HepG2 (cell line): ENCODE results near the gene PTPRH. TPM values are rescaled to one million over a fixed set of nuclear protein-coding genes. Genes with fewer than 3 reads are reported as not detected.

Experiments used
- ATAC-seq: fragments of 200-7000 bp; cut with Tn5 transposase; 3 replicates; pipeline ENCODE4 v1.9.1; 2020; ENCODE audit warnings: mild to moderate bottlenecking, moderate library complexity
- BruUV-seq: library from RNA; stranded (reverse); fragments of 400-500 nt; replicated peaks from 2 replicates; lab custom pipeline; 2021; lab: Mats Ljungman, UMichigan
- CTCF ChIA-PET: fragments of 300-600 bp; formaldehyde crosslinking; extraction: SDS; loops from one replicate; lab custom pipeline; 2021; ENCODE audit warnings: low total read pairs, inconsistent platforms, low intra/inter-chr PET ratio; lab: Yijun Ruan, JAX
- POLR2A ChIA-PET: fragments of 350-600 bp; sonication (Branson Sonifier 250); formaldehyde crosslinking; loops from one replicate; lab custom pipeline; 2020; ENCODE audit warnings: antibody characterized with exemption, inconsistent platforms; lab: Yijun Ruan, JAX
- DNase-seq: peaks from one replicate; pipeline ENCODE4 v3.0.0-alpha.2; 2015; ENCODE audit warnings: low spot score
- FAIRE-seq: peaks from 3 replicates; lab custom pipeline; 2011; peaks lifted over from hg19 to GRCh38; lab: Jason Lieb, UNC
- H2AFZ ChIP-seq: one replicate; pipeline ENCODE4 v1.6.1; 2011; ENCODE audit warnings: low read length, inconsistent platforms
- H3K27ac ChIP-seq: fragments of 300-600 bp; 3 replicates; pipeline ENCODE4 v1.8.0; 2011; ENCODE audit warnings: mixed run types, mild to moderate bottlenecking, mixed read lengths, low read length, inconsistent platforms; ENCODE audit not compliant: insufficient read depth; ENCODE audit errors: extremely low read length
- H3K27me3 ChIP-seq, 2 experiments: fragments of 200-600 bp in 1 of 2; 2 replicates in 1 of 2; 3 replicates in 1 of 2; pipeline versions ENCODE4 v1.6.0 to v1.8.0; 2011; ENCODE audit warnings: low read length in 2 of 2, mild to moderate bottlenecking in 2 of 2, moderate library complexity in 2 of 2, inconsistent platforms in 1 of 2; ENCODE audit not compliant: insufficient read depth in 2 of 2, control insufficient read depth in 1 of 2
- H3K36me3 ChIP-seq, 2 experiments: fragments of 200-600 bp in 1 of 2; replicated peaks in 1 of 2; 2 replicates in 1 of 2; 3 replicates in 1 of 2; pipeline versions ENCODE4 v1.5.1 to v1.8.0; 2011; ENCODE audit warnings: low read length in 2 of 2, inconsistent platforms in 1 of 2; ENCODE audit not compliant: insufficient read depth in 2 of 2, control insufficient read depth in 1 of 2
- H3K4me1 ChIP-seq: 2 replicates; pipeline ENCODE4 v1.5.1; 2012; ENCODE audit warnings: low read length, inconsistent platforms; ENCODE audit not compliant: insufficient read depth
- H3K4me2 ChIP-seq: 2 replicates; pipeline ENCODE4 v1.6.0; 2011; ENCODE audit warnings: low read depth, low read length, inconsistent platforms
- H3K4me3 ChIP-seq, 3 experiments: fragments of 200-600 bp in 1 of 3; sonication (generic), shearing (Covaris generic) in 1 of 3; replicated peaks in 1 of 3; 2 replicates each; pipeline ENCODE4 v1.5.1; 2011 to 2016; ENCODE audit warnings: low read length in 3 of 3, inconsistent platforms in 2 of 3, low read depth in 2 of 3, mild to moderate bottlenecking in 2 of 3, control low read depth in 1 of 3, mixed read lengths in 1 of 3; ENCODE audit not compliant: insufficient read depth in 1 of 3
- H3K79me2 ChIP-seq: one replicate; pipeline ENCODE4 v1.6.1; 2011; ENCODE audit warnings: low read length, inconsistent platforms; ENCODE audit not compliant: insufficient read depth
- H3K9ac ChIP-seq: 2 replicates; pipeline ENCODE4 v1.6.0; 2011; ENCODE audit warnings: mild to moderate bottlenecking, low read depth, low read length, inconsistent platforms; ENCODE audit not compliant: insufficient read depth
- H3K9me3 ChIP-seq: 2 replicates; pipeline ENCODE4 v1.5.1; 2012; ENCODE audit warnings: mild to moderate bottlenecking, low read length
- H4K20me1 ChIP-seq: 2 replicates; pipeline ENCODE4 v1.6.0; 2011; ENCODE audit warnings: inconsistent platforms, mild to moderate bottlenecking, low read length, moderate library complexity; ENCODE audit not compliant: insufficient read depth
- ELF4 ChIP-seq: sonication (generic); formaldehyde crosslinking; IDR thresholded peaks from 2 replicates; pipeline ENCODE4 v1.5.0; 2020; ENCODE audit warnings: missing genetic modification reagents, mild to moderate bottlenecking, moderate library complexity, borderline replicate concordance
- FOXP4 ChIP-seq: sonication (generic); formaldehyde crosslinking; IDR thresholded peaks from 2 replicates; pipeline ENCODE4 v1.4.0; 2020; ENCODE audit warnings: missing genetic modification reagents
- HES4 ChIP-seq: sonication (generic); formaldehyde crosslinking; IDR thresholded peaks from 2 replicates; pipeline ENCODE4 v1.9.0; 2021; ENCODE audit warnings: mild to moderate bottlenecking, missing genetic modification reagents, borderline replicate concordance
- KLF12 ChIP-seq: sonication (generic); formaldehyde crosslinking; IDR thresholded peaks from 2 replicates; pipeline ENCODE4 v1.4.0; 2020; ENCODE audit warnings: missing genetic modification reagents, borderline replicate concordance
- ZFP91 ChIP-seq: sonication (generic); formaldehyde crosslinking; IDR thresholded peaks from 2 replicates; pipeline ENCODE4 v1.9.0; 2022; ENCODE audit warnings: missing genetic modification reagents, mild to moderate bottlenecking, borderline replicate concordance
- ZNF10 ChIP-seq: sonication (generic); formaldehyde crosslinking; IDR thresholded peaks from 2 replicates; pipeline ENCODE4 v1.4.0; 2020; ENCODE audit warnings: mild to moderate bottlenecking, low read depth, missing genetic modification reagents, borderline replicate concordance
- ZNF138 ChIP-seq: sonication (generic); formaldehyde crosslinking; IDR thresholded peaks from 2 replicates; pipeline ENCODE4 v1.5.0; 2020; ENCODE audit warnings: mild to moderate bottlenecking, low read depth, missing genetic modification reagents
- WGBS: methylation state at CpG from one replicate; pipeline ENCODE4 v1.1.6; 2017; ENCODE audit warnings: low lambda C conversion rate; 5-methylcytosine and 5-hydroxymethylcytosine counted together
- in situ Hi-C: cut with HindIII; loops from 2 replicates; pipeline ENCODE4 v1.10.0; 2017; ENCODE audit warnings: low pct_unique_long_range_greater_than_20kb; ENCODE audit not compliant: extremely low pct_ligation_motif_present
- intact Hi-C: fragments of 100-400 bp; cut with micrococcal nuclease; formaldehyde crosslinking; loops from one replicate; pipeline ENCODE4 v1.10.0; 2022; ENCODE audit not compliant: unreplicated experiment
- polyA plus RNA-seq, 8 experiments: library from polyadenylated mRNA; depleted of rRNA in 3 of 8; stranded (reverse) in 7 of 8; unstranded in 1 of 8; fragments of >200 nt; fragmentation: Illumina TruSeq in 4 of 8; extraction: Trizol in 4 of 8; gene quantifications; 2 replicates each; pipeline versions ENCODE4 v1.2.1 to v1.2.3, GENCODE V29; 2011 to 2016; ENCODE audit warnings: low read depth in 4 of 8, missing spikeins in 1 of 8, mixed read lengths in 1 of 8; ENCODE audit not compliant: insufficient read depth in 1 of 8
- total RNA-seq, 5 experiments: library from RNA; depleted of rRNA; stranded (reverse); fragments of >200 nt; fragmentation: Illumina TruSeq; extraction: Trizol; gene quantifications; 2 replicates each; pipeline ENCODE4 v1.2.3, GENCODE V29; 2016; ENCODE audit warnings: low read depth in 1 of 5
- TF ChIP-seq, protein P1 (sequence below): sonication (generic); formaldehyde crosslinking; IDR thresholded peaks from 2 replicates; pipeline ENCODE4 v1.4.0; 2020; ENCODE audit warnings: missing genetic modification reagents, borderline replicate concordance
- TF ChIP-seq, protein P2 (sequence below): sonication (generic); formaldehyde crosslinking; IDR thresholded peaks from 2 replicates; pipeline ENCODE4 v1.4.0; 2020; ENCODE audit warnings: mild to moderate bottlenecking, low read depth, missing genetic modification reagents
- TF ChIP-seq, protein P3 (sequence below): sonication (generic); formaldehyde crosslinking; IDR thresholded peaks from 2 replicates; pipeline ENCODE4 v1.4.0; 2020; ENCODE audit warnings: missing genetic modification reagents, borderline replicate concordance

The PTPRH gene
- total and polyA plus RNA-seq, 2 of the 13 experiments (the other 11 are each of a cell fraction or from before 2014, with no cell fraction given) = 14.7 to 125 TPM

- TF ChIP-seq, protein P1, sequence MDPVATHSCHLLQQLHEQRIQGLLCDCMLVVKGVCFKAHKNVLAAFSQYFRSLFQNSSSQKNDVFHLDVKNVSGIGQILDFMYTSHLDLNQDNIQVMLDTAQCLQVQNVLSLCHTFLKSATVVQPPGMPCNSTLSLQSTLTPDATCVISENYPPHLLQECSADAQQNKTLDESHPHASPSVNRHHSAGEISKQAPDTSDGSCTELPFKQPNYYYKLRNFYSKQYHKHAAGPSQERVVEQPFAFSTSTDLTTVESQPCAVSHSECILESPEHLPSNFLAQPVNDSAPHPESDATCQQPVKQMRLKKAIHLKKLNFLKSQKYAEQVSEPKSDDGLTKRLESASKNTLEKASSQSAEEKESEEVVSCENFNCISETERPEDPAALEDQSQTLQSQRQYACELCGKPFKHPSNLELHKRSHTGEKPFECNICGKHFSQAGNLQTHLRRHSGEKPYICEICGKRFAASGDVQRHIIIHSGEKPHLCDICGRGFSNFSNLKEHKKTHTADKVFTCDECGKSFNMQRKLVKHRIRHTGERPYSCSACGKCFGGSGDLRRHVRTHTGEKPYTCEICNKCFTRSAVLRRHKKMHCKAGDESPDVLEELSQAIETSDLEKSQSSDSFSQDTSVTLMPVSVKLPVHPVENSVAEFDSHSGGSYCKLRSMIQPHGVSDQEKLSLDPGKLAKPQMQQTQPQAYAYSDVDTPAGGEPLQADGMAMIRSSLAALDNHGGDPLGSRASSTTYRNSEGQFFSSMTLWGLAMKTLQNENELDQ (CRISPR knock-in tag) = no peak
- TF ChIP-seq KLF12 (0 out of 2 replicates have a peak, but pooled peaks have one; percentile 36), ELF4 (CRISPR knock-in tag) (no peak)
- TF ChIP-seq, protein P2, sequence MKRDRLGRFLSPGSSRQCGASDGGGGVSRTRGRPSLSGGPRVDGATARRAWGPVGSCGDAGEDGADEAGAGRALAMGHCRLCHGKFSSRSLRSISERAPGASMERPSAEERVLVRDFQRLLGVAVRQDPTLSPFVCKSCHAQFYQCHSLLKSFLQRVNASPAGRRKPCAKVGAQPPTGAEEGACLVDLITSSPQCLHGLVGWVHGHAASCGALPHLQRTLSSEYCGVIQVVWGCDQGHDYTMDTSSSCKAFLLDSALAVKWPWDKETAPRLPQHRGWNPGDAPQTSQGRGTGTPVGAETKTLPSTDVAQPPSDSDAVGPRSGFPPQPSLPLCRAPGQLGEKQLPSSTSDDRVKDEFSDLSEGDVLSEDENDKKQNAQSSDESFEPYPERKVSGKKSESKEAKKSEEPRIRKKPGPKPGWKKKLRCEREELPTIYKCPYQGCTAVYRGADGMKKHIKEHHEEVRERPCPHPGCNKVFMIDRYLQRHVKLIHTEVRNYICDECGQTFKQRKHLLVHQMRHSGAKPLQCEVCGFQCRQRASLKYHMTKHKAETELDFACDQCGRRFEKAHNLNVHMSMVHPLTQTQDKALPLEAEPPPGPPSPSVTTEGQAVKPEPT = no peak
Observed at GRCh38 chr19:55208880-55209692, at the start of gene PTPRH (continued).

DNA sequence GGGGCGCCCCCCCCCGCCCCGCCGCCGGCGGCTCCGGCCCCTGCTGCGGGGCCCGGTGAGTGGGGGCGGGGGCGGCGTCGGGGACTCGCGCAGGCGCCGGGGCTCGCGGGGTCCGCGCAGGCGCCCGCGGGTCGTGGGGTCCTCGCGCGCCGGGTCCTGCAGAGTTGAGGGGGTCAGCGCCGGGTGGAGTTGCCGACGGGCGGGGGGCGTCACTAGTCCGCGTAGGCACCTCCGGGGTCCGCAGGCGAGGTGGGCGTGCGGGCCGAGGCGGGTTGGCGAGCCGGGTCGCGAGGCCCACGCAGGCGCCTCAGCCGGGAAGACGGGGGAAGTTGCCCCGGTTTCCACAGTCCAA is 49.2 kb upstream of the PTPRH start:
- peaks cover 48% of the 10 kb centered on the region for H3K79me2 ChIP-seq
- FAIRE-seq = no peak
- H3K27me3 ChIP-seq = no peaks in the 10 kb centered on the region; a peak in 1 of 5 replicates
- peak overlapping the region; percentile 97 for H3K9ac ChIP-seq
- BruUV-seq = TSS peak; percentile 48
- H3K36me3 ChIP-seq = peaks cover 1 to 7% of the 10 kb centered on the region in 2 experiments; a peak in 2 of 5 replicates
- no peak for DNase-seq
- no peak overlapping the region for H2AFZ ChIP-seq
- in situ Hi-C loops = loop anchor here (5.0 kb wide), 1 partner anchor 36 kb away; no protein-coding TSS in a partner anchor
- H3K9me3 ChIP-seq = no peaks in the 10 kb centered on the region
- peak overlapping the region; percentile 50; the same call in 1 of the 2 replicates for H3K4me2 ChIP-seq
- ChIA-PET POLR2A (interaction anchor here (1.0 to 6.2 kb wide), 16 partner anchors 22 to 347 kb away, joined by 3 to 95 read pairs (median 12); partner anchors contain the start of genes FIZ1, HSPBP1, ISOC2 and KMT5C), CTCF (no interaction called here)
- peaks cover 30% of the 10 kb centered on the region for H4K20me1 ChIP-seq
- H3K4me3 ChIP-seq = peak overlapping the region; percentile 88 to 95 (median 94)
- H3K4me1 ChIP-seq = peaks cover 46% of the 10 kb centered on the region
- intact Hi-C loops = no loop called here
- ATAC-seq = peak; percentile 14
- no CpG with 5 or more reads among the region's 53 CpGs for WGBS
- peak overlapping the region; percentile 85 for H3K27ac ChIP-seq
- TF ChIP-seq ZNF138 (CRISPR knock-in tag) (0 out of 2 replicates have a peak, but pooled peaks have one; percentile 13), ZNF10 (CRISPR knock-in tag) (no peak), HES4 (CRISPR knock-in tag) (no peak), ZFP91 (CRISPR knock-in tag) (no peak), FOXP4 (CRISPR knock-in tag) (no peak)
- TF ChIP-seq, protein P3, sequence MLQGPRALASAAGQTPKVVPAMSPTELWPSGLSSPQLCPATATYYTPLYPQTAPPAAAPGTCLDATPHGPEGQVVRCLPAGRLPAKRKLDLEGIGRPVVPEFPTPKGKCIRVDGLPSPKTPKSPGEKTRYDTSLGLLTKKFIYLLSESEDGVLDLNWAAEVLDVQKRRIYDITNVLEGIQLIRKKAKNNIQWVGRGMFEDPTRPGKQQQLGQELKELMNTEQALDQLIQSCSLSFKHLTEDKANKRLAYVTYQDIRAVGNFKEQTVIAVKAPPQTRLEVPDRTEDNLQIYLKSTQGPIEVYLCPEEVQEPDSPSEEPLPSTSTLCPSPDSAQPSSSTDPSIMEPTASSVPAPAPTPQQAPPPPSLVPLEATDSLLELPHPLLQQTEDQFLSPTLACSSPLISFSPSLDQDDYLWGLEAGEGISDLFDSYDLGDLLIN = no peak
